ENCODE results near the gene PHF1. TPM values are rescaled to one million over a fixed set of nuclear protein-coding genes. Genes with fewer than 3 reads are reported as not detected.

PHF1 gene
- total and polyA plus RNA-seq, 2 of the 13 experiments (the other 11 are each of a cell fraction or from before 2014, with no cell fraction given), result 25.4 to 61.9 TPM

DNA sequence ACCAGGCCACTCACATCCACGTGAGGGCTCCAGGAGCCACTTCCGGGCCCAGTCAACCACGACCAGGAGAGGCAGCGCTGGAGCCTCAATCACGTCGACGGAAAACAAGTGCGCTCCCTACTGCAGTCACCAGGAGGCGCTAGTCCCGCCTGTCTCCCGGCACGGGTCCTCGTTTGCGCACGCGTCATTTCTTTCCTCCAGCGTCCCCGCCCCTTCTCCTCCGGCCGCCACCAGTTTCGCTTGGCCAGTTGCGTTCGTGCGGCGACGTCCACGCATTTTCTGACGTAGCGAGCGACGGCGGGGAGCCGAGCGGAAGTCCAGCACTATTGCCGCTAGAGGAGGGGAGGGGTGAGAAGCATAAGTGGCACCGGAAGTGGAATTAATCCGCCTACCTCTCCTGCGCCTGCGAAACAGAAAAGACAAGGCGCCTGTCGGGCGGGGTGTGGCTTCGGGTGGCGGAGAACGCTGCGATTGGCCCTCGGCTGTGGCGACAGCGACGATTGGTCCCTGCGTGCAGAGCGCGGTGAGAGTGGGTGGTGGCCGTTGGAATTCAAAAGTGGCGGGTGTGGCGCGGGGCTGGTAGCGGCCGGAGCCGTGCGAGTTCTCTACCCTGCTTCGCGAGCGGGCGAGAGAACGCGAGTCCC lies 19.4 kb upstream of the PHF1 start, which contains the start of gene KIFC1 (continued):
- TF ChIP-seq SP5 (CRISPR knock-in tag; IDR thresholded peaks at IDR 0.05; ENCODE audit: borderline replicate concordance, low read depth), result peak; percentile 61; the same call in 1 of the 2 replicates
- TF ChIP-seq MTF1 (CRISPR knock-in tag; IDR thresholded peaks at IDR 0.05), result no peak
- TF ChIP-seq ZNF761 (CRISPR knock-in tag; conservative IDR thresholded peaks at IDR 0.05), result peak; percentile 83; the same call in 1 of the 2 replicates
- peak; percentile 86 for TF ChIP-seq MXI1 (IDR thresholded peaks at IDR 0.05; ENCODE audit: borderline replicate concordance, low read depth, low read length)
- TF ChIP-seq HBP1 (CRISPR knock-in tag; IDR thresholded peaks at IDR 0.05; ENCODE audit: low read depth), result peak; percentile 79
- TF ChIP-seq, protein P1, sequence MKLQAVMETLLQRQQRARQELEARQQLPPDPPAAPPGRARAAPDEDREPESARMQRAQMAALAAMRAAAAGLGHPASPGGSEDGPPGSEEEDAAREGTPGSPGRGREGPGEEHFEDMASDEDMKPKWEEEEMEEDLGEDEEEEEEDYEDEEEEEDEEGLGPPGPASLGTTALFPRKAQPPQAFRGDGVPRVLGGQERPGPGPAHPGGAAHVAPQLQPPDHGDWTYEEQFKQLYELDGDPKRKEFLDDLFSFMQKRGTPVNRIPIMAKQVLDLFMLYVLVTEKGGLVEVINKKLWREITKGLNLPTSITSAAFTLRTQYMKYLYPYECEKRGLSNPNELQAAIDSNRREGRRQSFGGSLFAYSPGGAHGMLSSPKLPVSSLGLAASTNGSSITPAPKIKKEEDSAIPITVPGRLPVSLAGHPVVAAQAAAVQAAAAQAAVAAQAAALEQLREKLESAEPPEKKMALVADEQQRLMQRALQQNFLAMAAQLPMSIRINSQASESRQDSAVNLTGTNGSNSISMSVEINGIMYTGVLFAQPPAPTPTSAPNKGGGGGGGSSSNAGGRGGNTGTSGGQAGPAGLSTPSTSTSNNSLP (IDR thresholded peaks at IDR 0.05; ENCODE audit: low read depth, low read length), result peak; percentile 70
- peak; percentile 66; the same call in 1 of the 2 replicates for TF ChIP-seq ZNF782 (CRISPR knock-in tag; IDR thresholded peaks at IDR 0.05; ENCODE audit: borderline replicate concordance)
- peak; percentile 61 for TF ChIP-seq SKI (IDR thresholded peaks at IDR 0.05; ENCODE audit: partially characterized antibody)
- TF ChIP-seq ELF3 (CRISPR knock-in tag; IDR thresholded peaks at IDR 0.05), result peak; percentile 82
- no peak for TF ChIP-seq ZNF703 (CRISPR knock-in tag; IDR thresholded peaks at IDR 0.05; ENCODE audit: borderline replicate concordance)
- TF ChIP-seq SIN3B (IDR thresholded peaks at IDR 0.05; ENCODE audit: low read length), result peak; percentile 98
- peak; percentile 98 for TF ChIP-seq CREB1 (IDR thresholded peaks at IDR 0.05)
- peak; percentile 97 for TF ChIP-seq CREB1 (CRISPR knock-in tag; IDR thresholded peaks at IDR 0.05)
- TF ChIP-seq HNF1B (CRISPR knock-in tag; IDR thresholded peaks at IDR 0.05), result peak; percentile 55
- TF ChIP-seq ZNF138 (CRISPR knock-in tag; IDR thresholded peaks at IDR 0.05; ENCODE audit: low read depth), result peak; percentile 54; the same call in 1 of the 2 replicates
- no peak for TF ChIP-seq ZFP62 (CRISPR knock-in tag; IDR thresholded peaks at IDR 0.05)
- TF ChIP-seq ZNF609 (CRISPR knock-in tag; IDR thresholded peaks at IDR 0.05; ENCODE audit: borderline replicate concordance), result 0 out of 2 replicates have a peak, but pooled peaks have one; percentile 16
- TF ChIP-seq, protein P2, sequence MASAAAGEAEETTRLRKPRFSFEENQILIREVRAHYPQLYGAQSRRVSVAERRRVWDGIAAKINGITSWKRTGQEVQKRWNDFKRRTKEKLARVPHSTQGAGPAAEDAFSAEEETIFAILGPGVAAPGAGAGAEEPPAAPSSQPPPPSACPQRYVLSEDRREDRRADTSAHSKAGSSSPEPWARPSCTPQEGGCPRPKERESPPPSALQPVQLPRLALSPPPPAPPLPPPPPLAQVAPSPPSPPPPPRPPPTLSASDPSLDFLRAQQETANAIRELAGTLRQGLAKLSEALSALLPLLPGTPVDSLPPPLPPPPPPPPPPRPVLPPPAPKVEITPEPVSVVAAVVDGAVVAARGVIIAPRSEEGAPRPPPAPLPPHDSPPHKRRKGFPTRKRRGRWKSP (CRISPR knock-in tag; IDR thresholded peaks at IDR 0.05), result peak; percentile 81
- no peak for TF ChIP-seq NR1H2 (CRISPR knock-in tag; IDR thresholded peaks at IDR 0.05; ENCODE audit: borderline replicate concordance, low read depth)
